ENCODE data around the gene HUS1B. TPM values are rescaled to one million over a fixed set of nuclear protein-coding genes. Genes with fewer than 3 reads are reported as not detected.
"Not testable (repeated sequence)": the region's sequence is repeated elsewhere in the genome, so short reads cannot be mapped to it uniquely, and the experiment has no call there.

Gene HUS1B
- total RNA-seq, 8 experiments from 2014 or later = 0.31 to 3.9 (median 0.80) TPM

- no peak for ATAC-seq (replicated peaks in 6 of 8)
- in situ Hi-C loops (cut with MboI; ENCODE audit: low pct_unique_long_range_greater_than_20kb in 2 of 9, low sequenced_read_pairs in 9 of 9, unreplicated experiment in 9 of 9) = no loop called here
- Histone ChIP-seq H3K4me3 (no peak overlapping the region), H3K27ac (no peak overlapping the region), H3K4me1 (replicated peaks in 1 of 2) (no peaks in the 10 kb centered on the region)
- 93 to 100% (median 100%) methylated on average over 1 to 3 of the region's 7 CpGs; no CpG with 5 or more reads in 1 of the 10 experiments for WGBS, 10 experiments
Observed at GRCh38 chr6:667253-667927, 10.5 kb upstream of the HUS1B start.

GRCh38 chr6:665403-666267 is 8.7 kb upstream of the HUS1B start:
- ATAC-seq (replicated peaks in 6 of 8) = no peak
- WGBS, 10 experiments = 60 to 89% (median 81%) methylated on average over 2 to 5 of the region's 5 CpGs
- H3K4me3 ChIP-seq = no peak overlapping the region
- H3K4me1 ChIP-seq (replicated peaks in 1 of 2) = no peaks in the 10 kb centered on the region
- in situ Hi-C loops (cut with MboI; ENCODE audit: low pct_unique_long_range_greater_than_20kb in 2 of 9, low sequenced_read_pairs in 9 of 9, unreplicated experiment in 9 of 9) = no loop called here
- H3K27ac ChIP-seq = no peak overlapping the region

GRCh38 chr6:663788-664187 is 6.9 kb upstream of the HUS1B start:
- ATAC-seq (replicated peaks in 6 of 8); in situ Hi-C loops (cut with MboI; ENCODE audit: low pct_unique_long_range_greater_than_20kb in 2 of 9, low sequenced_read_pairs in 9 of 9, unreplicated experiment in 9 of 9); H3K4me3 ChIP-seq; H3K27ac ChIP-seq: not testable (repeated sequence)
- H3K4me1 ChIP-seq (replicated peaks in 1 of 2) = peaks cover 0 to 13% of the 10 kb centered on the region in 2 donors
- WGBS, 10 experiments = 81 to 100% (median 93%) methylated on average over 1 to 4 of the region's 4 CpGs; no CpG with 5 or more reads in 1 of the 10 experiments

GRCh38 chr6:659716-660581 is 3.0 kb upstream of the HUS1B start:
- in situ Hi-C loops (cut with MboI; ENCODE audit: low pct_unique_long_range_greater_than_20kb in 2 of 9, low sequenced_read_pairs in 9 of 9, unreplicated experiment in 9 of 9) = no loop called here
- no peak overlapping the region for H3K4me3 ChIP-seq
- 40 to 100% (median 97%) methylated on average over 1 to 4 of the region's 13 CpGs; no CpG with 5 or more reads in 5 of the 10 experiments for WGBS, 10 experiments
- peaks cover 0 to 13% of the 10 kb centered on the region in 2 donors for H3K4me1 ChIP-seq (replicated peaks in 1 of 2)
- peak overlapping the region in 1 of 2 donors; percentile 27 for H3K27ac ChIP-seq
- ATAC-seq (replicated peaks in 6 of 8) = peak in 6 of 8 experiments; percentile 20 to 56 (median 32)

GRCh38 chr6:658244-658643 is 1.3 kb upstream of the HUS1B start:
- peaks cover 0 to 13% of the 10 kb centered on the region in 2 donors for H3K4me1 ChIP-seq (replicated peaks in 1 of 2)
- in situ Hi-C loops (cut with MboI; ENCODE audit: low pct_unique_long_range_greater_than_20kb in 2 of 9, low sequenced_read_pairs in 9 of 9, unreplicated experiment in 9 of 9) = no loop called here

GRCh38 chr6:657743-658142 is 843 bp upstream of the HUS1B start:
- Histone ChIP-seq H3K4me3 (no peak overlapping the region), H3K4me1 (replicated peaks in 1 of 2) (peaks cover 0 to 13% of the 10 kb centered on the region in 2 donors), H3K27ac (no peak overlapping the region)
- WGBS, 10 experiments = 80 to 100% (median 100%) methylated on average over 1 of the region's 1 CpG; no CpG with 5 or more reads in 1 of the 10 experiments
- no peak for ATAC-seq (replicated peaks in 6 of 8)
- in situ Hi-C loops (cut with MboI; ENCODE audit: low pct_unique_long_range_greater_than_20kb in 2 of 9, low sequenced_read_pairs in 9 of 9, unreplicated experiment in 9 of 9) = no loop called here

More at GRCh38 chr6:658244-658643, 1.3 kb upstream of the HUS1B start:
- 48 to 100% (median 90%) methylated on average over 1 to 2 of the region's 2 CpGs for WGBS, 10 experiments
- no peak overlapping the region for H3K4me3 ChIP-seq
- ATAC-seq (replicated peaks in 6 of 8) = no peak
- H3K27ac ChIP-seq = no peak overlapping the region

GRCh38 chr6:654136-654535 is 2.8 kb downstream of the HUS1B start:
- no peak overlapping the region for H3K27ac ChIP-seq
- ATAC-seq (replicated peaks in 6 of 8) = no peak
- H3K4me1 ChIP-seq (replicated peaks in 1 of 2) = no peaks in the 10 kb centered on the region
- in situ Hi-C loops (cut with MboI; ENCODE audit: low pct_unique_long_range_greater_than_20kb in 2 of 9, low sequenced_read_pairs in 9 of 9, unreplicated experiment in 9 of 9) = no loop called here
- no peak overlapping the region for H3K4me3 ChIP-seq
- WGBS, 10 experiments = 31 to 100% (median 94%) methylated on average over 1 to 4 of the region's 4 CpGs

GRCh38 chr6:652865-653264 is 4.0 kb downstream of the HUS1B start:
- no peak for ATAC-seq (replicated peaks in 6 of 8)
- no peak overlapping the region for H3K4me3 ChIP-seq
- no peak overlapping the region for H3K27ac ChIP-seq
- no peaks in the 10 kb centered on the region for H3K4me1 ChIP-seq (replicated peaks in 1 of 2)
- 80 to 100% (median 100%) methylated on average over 1 to 3 of the region's 3 CpGs; no CpG with 5 or more reads in 1 of the 10 experiments for WGBS, 10 experiments
- in situ Hi-C loops (cut with MboI; ENCODE audit: low pct_unique_long_range_greater_than_20kb in 2 of 9, low sequenced_read_pairs in 9 of 9, unreplicated experiment in 9 of 9) = no loop called here

GRCh38 chr6:650098-650497 is 6.8 kb downstream of the HUS1B start:
- no peak for ATAC-seq (replicated peaks in 6 of 8)
- Histone ChIP-seq H3K27ac (no peak overlapping the region), H3K4me1 (replicated peaks in 1 of 2) (no peaks in the 10 kb centered on the region), H3K4me3 (no peak overlapping the region)
- in situ Hi-C loops (cut with MboI; ENCODE audit: low pct_unique_long_range_greater_than_20kb in 2 of 9, low sequenced_read_pairs in 9 of 9, unreplicated experiment in 9 of 9) = no loop called here
- 41 to 93% (median 64%) methylated on average over 2 to 4 of the region's 4 CpGs for WGBS, 10 experiments

GRCh38 chr6:642805-643204 is 14.1 kb downstream of the HUS1B start:
- H3K4me1 ChIP-seq (replicated peaks in 1 of 2) = no peaks in the 10 kb centered on the region
- in situ Hi-C loops (cut with MboI; ENCODE audit: low pct_unique_long_range_greater_than_20kb in 2 of 9, low sequenced_read_pairs in 9 of 9, unreplicated experiment in 9 of 9) = no loop called here
- ATAC-seq (replicated peaks in 6 of 8) = no peak
- H3K27ac ChIP-seq = no peak overlapping the region
- no peak overlapping the region for H3K4me3 ChIP-seq

GRCh38 chr6:641225-641985 is 15.5 kb downstream of the HUS1B start:
- no peak for ATAC-seq (replicated peaks in 6 of 8)
- in situ Hi-C loops (cut with MboI; ENCODE audit: low pct_unique_long_range_greater_than_20kb in 2 of 9, low sequenced_read_pairs in 9 of 9, unreplicated experiment in 9 of 9) = no loop called here
- WGBS, 10 experiments = 83 to 96% (median 93%) methylated on average over 3 to 8 of the region's 8 CpGs; no CpG with 5 or more reads in 1 of the 10 experiments
- no peak overlapping the region for H3K27ac ChIP-seq
- no peak overlapping the region for H3K4me3 ChIP-seq
- H3K4me1 ChIP-seq (replicated peaks in 1 of 2) = no peaks in the 10 kb centered on the region

- in situ Hi-C loops (cut with MboI; ENCODE audit: low pct_unique_long_range_greater_than_20kb in 2 of 9, low sequenced_read_pairs in 9 of 9, unreplicated experiment in 9 of 9) = no loop called here
- Histone ChIP-seq H3K4me3 (no peak overlapping the region), H3K4me1 (replicated peaks in 1 of 2) (no peaks in the 10 kb centered on the region), H3K27ac (no peak overlapping the region)
- 38 to 100% (median 79%) methylated on average over 1 to 5 of the region's 5 CpGs for WGBS, 10 experiments
- peak in 3 of 8 experiments; percentile 43 to 96 (median 92) for ATAC-seq (replicated peaks in 6 of 8)
Observed at GRCh38 chr6:636488-636887, 20.4 kb downstream of the HUS1B start.

Data from motor neuron (in vitro differentiated cells).